KG1 (cell line): ENCODE data around the gene MAP2K7.
"Not testable (repeated sequence)": the region's sequence is repeated elsewhere in the genome, so short reads cannot be mapped to it uniquely, and the experiment has no call there.

Source experiments
- DNase-seq: peaks from one replicate; lab custom pipeline; 2025; lab: John Stamatoyannopoulos, UW

Gene MAP2K7

DNA sequence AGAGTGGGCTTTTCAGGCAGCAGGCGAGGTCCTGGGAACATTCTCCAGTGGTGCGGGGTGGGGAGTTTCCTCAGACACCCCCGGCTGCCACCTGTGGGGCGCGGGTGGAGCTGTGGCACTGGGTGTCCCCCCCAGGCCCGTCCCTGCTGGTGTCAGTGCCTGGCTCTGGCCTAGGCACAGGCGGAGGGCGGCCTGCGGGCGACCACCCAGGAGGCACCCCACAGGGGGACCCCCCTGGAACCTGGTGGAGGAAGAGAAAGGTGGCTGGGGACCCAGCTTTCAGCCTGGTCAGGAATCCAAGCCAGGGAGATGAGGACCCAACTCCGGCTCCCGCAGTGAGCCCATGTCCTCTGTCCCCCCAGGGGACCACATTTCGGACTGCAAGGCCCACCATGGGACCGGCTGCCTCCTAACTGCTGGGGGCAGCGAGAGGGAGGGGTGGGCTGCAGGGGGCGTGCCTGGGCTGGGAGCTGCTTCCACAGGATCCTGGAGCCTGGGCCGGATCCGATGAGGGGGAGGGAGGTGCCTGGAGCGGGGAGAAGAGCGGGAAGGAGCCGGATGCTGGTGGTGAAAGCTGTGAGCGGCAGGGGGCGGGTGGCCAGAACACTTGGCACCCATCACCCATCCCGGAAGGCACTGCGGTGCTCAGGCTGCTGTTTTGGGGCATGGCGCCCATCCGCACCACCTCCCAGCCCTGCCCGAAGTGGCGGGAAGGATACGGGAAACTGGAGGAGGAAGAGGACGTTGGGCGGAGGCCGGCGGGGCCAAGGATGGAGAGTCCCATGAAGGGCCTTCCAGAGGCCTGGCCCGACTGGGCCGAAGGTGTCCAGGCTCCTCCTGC is 27.8 kb downstream of the MAP2K7 start:
- no peak for DNase-seq

DNA sequence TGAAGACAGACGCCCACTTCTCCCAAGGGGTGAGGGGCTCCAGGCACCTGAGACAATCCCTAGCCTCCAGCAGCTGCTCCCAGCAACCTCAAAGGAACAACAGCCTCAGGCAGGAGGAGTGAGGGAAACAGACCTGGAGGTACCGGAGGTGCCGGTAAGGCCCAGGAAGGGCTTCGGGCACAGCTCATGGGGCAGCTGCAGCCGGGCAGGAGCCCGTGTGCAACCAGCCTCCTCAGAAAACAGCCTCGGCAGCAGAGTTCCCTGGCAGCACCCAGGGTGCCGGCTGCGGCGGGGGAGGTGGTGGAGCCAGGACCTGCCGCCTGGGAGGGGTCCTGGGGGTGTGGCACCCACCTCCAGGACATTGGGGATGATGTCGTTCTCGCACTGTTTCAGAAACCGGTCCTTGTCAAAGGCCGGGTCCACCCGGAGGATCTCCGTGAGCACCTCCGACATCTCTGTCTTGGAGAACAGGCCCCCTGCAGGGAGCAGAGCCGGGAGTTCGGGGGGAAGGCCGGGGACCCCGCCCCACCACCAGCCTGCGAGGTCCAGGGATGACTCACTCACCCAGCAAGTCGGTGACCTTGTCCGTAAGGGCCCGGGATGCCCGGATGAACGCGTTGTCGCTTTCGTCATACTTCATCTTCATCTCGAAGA is 28.7 kb downstream of the MAP2K7 start:
- no peak for DNase-seq

DNA sequence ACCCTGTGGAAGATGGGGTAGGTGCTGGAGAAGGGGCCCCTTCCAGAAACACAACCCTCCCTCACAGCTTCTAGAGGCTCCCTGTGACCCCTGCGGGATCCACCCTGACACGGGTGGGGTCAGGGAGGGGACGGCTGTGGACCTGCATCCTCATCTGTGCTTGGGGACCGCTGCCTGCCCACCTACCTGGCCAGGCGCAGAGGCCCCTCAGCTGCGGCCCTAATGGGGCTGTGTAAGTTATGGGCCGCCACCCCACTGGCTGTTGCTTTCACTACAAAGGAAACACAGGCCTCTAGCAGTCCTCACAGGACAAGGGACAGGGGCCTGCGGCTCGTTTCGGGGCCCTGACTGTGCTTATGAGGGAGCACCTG is 29.2 kb downstream of the MAP2K7 start:
- DNase-seq, result no peak

DNA sequence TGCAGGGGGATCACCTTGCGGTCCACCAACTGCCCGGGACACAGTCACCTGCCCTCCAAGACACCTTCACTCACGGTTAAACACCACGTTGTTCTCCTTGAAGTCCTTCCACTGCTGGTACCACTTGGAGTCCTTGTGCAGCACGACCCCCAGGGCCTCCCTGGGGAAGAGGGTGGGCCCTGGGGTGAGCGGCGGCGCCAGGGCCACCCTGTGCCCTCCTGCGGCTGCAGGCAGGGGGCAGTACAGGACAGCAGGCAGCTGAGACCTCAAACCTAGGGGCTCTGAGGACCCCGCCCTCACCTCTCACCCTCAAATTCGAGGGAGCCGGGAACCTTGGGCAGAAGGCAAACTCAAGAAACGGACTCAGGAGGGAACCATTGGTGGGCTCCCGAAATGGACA is 29.7 kb downstream of the MAP2K7 start:
- no peak for DNase-seq

DNA sequence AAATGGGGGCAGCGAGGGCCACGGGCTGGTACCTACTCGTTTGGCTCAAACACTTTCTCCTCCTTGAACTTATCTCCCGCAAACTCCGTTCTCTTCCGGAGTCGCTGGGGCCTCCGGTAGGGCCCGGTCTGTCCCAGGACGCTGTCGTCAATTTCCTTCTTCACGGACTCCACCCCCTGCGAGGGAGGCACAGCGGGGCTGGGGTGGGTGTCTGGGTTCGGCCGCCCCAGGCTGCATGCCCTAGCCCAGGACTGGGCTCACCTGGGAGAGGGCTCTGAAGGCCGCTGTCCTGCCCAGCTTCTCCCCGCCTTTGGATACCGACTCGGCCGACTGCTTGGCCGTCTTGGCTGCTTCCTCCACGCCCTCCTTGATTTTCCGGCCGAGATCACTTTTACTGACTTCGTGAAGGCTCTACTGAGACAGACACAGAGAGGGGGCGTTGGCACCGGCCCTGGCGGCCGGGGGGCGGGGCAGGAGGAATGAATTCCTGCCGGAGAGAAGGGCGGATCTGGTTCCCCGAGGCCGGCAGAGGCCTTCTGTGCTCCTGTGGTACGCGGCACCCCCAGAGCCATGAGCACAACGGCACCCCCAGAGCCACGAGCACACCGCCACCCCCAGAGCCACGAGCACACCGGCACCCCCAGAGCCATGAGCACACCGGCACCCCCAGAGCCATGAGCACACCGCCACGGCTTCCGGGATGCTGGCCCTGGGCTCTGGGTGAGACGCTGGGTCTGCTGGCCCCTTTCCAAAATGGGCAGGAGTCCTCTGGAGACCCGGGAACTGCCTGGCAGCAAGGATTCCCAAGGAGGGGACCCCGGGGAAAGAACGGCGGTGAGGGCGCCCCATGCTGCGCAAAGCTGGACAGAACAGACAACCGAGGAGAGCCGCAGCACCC is 30.4 kb downstream of the MAP2K7 start:
- DNase-seq, result no peak

DNA sequence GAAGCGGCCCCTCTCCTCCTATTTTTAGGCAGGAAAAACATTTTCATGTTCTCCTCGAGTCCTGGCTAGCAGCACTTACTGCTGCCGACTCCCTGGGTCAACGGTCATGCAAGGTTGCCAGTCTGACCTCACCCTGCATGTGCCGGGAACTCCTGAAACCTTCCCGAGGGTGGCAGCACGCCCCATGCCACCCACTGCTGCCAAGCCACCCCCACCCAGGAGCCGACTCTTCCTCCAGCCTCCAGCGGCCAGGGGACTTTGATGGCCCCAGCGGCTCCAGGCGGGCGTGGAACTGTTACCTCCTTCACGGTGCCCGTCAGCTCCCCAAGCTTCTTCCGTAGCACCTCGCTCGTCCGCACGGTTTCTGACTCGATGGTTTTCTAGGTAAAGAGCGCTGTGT is 31.1 kb downstream of the MAP2K7 start:
- no peak for DNase-seq

DNA sequence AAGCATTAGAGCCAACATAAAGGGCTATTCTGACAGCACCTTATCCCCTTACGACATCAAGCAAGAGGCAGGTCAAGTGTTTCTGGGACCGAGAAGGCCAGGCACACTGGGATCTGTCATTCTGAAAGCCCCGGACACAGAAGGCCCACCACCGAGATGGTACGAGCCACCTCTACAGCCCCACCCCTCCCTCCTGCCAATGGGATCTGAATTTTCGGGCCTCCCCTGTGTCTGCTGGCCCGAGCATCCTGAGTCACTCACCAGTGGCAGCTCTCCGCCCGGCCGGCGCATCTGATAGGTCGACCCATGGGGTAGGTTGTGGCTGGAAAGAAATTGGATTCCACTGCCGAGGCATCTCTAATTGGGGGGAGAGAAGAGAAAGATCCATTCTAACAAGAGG is 37.2 kb downstream of the MAP2K7 start:
- no peak for DNase-seq

DNA sequence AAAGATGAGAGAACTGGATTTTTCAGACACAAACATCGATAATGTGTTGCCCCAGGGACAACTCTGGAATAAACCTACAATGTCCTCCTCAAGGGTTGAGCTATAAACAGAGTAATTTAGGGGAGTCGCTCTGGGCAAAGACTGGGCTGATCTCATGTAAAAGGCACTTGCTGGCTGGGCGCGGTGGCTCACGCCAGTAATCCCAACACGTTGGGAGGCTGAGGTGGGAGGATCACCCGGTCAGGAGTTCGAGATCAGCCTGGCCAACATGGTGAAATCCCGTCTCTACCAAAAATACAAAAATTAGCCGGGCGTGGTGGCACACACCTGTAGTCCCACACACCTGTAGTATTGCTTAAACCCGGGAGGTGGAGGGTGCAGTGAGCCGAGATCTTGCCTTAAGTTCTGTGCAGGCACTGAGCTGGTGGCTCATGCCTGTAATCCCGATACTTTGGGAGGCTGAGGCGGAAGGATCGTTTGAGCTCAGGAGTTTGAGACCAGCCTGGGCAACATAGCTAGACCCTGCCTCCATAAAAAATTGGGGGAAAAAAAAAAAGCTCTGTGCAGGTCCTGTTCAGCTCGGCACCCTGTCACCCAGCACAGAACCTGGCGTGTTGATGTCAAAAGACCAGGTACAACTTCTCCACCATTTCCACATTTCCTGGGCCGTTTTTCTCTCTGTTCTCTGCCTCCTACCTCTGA is 38.4 kb downstream of the MAP2K7 start:
- DNase-seq, result no peak

DNA sequence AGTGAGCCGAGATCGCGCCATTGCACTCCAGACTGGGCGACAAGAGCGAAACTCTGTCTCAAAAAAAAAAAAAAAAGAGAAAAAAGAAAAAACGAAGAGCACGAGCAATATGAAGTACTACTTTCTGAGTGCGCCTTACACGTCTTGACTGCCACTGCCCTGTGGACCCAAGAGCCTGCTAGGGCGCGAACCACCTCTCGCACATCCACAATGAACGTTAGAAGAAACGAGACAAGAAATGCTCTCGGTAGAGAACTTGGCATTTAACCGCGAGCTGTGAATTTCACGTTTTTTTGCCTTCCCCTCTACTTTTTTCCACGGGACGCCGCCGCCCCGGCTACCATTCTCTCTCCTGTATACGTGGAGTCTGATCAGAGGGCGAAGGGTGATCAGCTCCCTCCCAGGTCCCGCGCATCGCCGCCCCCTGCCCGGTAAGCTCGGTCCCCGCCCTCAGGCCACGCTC is 39.3 kb downstream of the MAP2K7 start:
- DNase-seq, result no peak

DNA sequence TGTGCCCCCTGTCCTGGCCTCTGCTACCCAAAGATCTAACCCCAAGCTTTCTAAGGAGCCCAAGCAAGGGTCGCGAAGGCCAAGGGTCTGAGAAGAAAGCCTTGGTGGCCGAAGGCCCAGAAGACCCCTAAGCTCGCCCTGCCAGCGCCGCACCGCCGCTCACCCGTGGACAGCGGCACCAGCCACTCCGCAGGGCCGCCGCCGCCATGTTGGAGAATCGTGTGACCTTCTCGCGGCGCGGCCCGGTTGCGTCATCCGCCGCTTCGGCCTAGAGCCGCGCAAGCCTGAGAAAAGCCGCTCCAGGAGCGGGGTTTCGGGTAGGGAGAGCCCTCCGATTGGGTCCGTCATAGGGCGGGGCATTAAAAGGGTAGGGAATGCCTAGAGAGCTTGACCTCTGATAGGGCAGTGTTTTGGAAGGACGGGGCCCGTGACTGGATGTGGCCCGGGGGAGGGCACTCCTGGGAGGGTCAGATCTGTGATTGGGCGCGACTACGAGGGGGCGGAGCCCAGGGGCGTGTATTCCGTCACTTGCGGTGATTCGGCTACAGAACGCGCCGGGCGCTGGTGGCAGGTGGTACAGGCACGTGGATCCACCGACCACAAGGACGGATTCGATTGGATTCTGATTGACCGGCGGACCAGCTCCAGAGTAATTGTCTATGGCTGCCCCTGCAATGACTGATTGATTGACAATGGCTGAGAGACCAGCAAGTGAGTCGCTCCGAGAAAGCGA is 39.9 kb downstream of the MAP2K7 start, which contains the start of gene TIMM44:
TIMM44 (minus strand) TSS at position 223 of the 733 bp plus-strand sequence; CDS start at position 208, 15 bp downstream.
- peak; percentile 97 for DNase-seq

DNA sequence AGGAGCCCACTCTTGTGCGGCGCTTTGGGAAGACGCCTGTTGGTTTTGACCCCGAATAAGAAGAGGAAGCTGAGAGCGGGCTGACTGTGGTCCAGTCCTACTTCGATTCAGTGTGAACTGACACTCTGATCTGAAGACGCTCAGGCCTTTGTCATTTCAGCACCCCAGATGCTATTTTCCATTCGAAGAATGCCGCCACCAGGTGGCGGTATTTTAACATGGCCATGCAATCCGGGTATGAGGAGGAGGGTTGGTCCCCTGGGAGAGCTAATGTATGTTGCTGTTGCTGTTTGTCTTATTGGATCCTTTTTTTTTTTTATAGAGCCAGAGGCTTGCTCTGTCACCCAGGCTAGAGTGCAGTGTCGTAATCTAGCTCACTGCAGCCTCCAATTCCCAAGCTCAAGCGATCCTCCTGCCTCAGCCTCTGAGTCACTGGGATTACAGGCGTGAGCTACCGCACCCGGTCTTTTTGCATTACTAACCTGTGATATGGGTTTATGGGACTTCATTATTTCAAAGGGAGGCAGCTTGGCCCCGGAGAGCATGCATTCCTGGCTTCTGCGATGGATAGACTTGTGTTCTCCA is 40.6 kb downstream of the MAP2K7 start:
- DNase-seq, result peak; percentile 78

DNA sequence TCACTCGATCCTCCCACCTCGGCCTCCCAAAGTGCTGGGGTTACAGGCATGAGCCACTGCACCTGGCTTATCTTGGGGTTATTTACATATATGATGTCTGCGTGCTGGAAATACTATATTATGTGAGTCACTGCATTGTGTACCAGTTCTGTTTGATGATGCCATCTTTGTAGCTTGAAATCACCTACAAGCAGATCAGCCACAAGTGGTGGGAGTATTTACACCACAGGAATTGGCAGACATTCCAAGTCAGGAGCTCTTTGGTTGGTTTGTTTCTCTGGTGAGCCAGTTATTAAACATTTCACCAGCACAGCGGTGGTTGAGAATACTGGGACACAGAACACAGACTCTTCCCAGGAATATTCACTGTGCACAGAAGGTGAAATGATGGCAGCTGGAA is 44.3 kb downstream of the MAP2K7 start:
- no peak for DNase-seq

DNA sequence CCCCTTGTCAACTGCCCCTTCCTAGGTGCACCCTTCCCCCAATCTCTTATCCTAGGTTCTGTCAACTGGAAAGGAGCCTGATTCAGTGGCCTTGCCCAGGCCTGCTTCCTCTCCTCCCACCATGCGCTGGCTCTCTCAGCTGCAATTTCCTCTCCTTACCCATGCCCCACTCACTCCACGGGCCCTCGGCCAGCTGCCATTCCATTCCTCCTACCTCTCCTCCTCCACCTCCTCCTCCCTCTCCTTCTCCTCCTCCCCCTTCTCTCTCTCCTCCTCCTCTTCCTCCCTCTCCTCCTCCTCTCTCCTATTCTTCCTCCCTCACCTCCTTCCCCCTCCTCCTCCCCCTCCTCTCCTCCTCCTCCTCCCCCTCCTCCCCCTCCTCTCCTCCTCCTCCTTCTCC is 49.4 kb downstream of the MAP2K7 start:
- no peak for DNase-seq

DNA sequence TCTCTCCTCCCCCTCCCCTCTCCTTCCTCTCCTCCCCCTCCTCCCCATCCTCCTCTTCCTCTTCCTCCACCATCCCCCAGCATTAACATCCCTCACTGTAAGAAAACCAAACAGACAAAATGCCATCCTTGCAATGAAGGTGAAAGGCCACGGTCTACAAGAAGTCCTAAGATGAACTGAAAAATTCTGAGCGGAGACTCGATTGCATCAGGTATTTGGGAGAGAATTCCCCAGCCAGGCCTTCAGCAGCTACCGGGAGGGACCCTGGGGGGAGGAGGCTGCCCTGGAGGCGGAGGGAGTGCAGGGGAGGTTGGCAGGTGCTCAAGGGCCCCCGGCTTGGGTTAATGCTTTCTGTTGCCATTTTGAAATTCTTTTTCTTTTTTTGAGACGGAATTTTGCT is 49.9 kb downstream of the MAP2K7 start:
- DNase-seq, result no peak

DNA sequence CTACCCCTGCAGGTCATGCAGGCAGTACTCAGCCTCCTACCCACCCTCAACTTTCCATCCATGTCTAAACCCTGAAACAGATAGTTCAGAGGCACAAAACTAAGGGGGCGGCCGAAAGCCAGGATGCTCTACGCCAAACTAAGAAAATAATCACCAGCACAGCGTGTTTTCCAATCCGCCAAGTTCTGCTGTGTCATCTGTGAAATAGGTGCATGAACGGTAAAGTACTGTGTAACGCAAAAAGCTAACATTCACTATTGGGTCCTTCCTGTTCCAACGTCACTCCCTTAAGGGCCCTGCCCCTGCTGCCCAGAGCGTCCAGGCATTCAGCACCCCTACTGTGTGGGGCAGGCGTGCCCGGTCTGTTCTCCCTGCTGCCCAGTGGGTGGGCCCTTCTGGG is 52.0 kb downstream of the MAP2K7 start:
- no peak for DNase-seq

DNA sequence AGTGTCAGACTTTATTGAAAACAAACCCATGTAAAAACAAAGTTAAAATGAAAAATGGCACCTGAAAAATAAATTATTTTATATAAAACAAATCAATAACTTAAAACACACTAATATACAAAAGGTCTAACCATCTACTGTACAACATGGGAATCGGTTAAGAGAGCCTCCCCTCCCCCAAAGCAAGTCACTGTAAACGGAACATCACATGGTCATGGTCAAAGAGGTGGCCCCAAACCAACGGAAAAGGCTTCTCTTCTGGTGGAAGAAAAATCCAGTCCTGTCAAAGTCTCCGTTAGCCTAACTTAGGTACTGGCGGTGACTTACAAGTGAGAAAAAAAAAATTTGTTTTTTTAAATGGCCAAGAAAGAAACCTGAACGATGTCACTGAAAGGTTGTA is 55.5 kb downstream of the MAP2K7 start:
- no peak for DNase-seq

DNA sequence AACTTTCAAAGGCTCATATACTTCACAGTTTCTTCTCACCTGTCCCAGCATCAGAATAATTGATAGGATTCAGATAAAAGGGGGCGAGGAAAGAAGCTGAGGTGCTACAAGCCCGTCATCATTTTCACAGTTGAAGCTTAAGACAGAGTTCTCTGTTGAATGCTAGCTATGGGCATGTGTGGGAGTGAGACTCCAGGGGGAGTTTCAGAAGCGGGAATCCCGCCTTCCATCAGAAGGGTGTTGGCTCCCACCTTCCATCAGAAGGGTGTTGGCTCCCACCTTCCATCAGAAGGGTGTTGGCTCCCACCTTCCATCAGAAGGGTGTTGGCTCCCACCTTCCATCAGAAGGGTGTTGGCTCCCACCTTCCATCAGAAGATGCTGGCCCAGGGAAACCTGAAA is 57.4 kb downstream of the MAP2K7 start:
- not testable (repeated sequence) for DNase-seq

DNA sequence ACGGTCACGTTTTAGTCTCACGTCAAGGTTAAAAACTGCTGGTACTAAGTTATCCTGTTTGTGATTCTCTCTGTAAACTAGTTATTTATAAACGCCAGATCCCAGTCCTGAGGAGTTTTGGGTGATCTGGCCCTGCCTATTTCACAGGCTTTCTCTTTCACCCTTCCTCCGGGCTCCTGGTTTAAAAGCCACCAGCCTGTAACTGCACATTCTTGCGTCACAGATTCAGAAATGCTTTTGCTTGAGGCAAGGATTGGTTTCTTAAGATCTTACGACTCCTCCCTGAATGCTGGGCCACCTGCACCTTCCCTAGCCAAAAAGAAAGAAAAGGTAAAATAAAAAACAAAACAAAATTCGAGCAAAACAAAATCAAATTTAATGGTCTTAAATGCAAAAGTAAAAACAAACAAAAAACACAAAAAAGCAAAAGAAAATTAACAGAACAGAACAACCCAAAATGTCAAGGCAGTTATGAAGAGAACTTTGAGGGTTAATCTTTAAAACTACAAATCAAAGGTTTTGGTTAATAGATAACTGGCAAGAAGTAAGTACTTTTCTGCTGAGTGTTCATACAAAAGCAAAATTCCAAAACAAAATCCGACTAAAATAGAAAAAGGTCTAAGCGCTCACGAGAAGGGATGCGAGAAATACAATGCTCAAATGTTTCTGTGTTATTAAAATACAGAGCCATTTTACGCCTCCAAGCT is 58.4 kb downstream of the MAP2K7 start:
- no peak for DNase-seq

DNA sequence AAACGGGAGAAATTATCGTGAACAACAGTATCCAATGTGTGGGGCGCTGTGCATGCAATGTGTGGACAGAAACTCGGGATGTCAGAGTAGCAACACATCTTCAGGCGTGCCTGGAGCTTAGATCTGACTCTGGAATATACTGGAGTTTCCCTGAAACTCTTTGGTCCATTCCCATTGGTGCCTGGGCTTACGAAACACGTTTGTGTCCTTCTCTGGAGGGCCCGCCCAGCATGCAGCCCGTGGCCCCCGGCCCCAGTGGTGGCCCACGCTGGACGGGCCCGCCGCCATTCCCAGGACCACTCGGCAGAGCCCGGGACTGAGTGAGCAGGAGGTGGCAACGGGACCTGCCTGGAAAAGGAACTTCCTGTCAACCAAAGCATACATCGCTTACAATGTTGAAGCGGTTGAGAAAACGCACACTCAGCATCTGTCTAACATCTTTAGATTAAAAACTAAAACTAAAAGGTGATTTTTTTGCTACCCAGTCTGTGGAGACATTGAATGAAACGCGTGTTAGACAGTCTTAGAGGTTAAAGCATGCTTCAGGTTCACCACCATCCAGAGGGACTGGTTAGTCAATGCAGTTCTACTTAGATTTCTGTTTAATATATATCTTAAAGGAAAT is 59.1 kb downstream of the MAP2K7 start:
- DNase-seq, result no peak

DNA sequence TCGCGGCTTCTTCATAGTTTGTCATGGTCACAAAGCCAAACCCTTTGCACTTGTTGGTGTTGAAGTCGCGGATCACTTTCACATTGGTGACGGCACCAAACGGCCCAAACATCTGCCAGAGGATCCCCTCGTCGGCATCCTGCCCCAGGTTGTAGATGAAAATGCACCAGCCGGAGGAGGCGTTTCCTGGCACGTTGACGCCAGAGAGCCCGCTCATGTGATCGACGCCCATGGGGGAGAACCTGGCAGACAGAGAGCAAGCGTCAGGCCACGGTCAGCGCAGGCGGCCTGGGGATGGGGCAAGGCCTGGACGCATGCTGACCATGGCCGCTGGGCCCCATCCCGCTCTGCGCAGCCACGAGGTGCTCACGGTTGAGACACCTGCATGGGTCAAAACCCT is 59.9 kb downstream of the MAP2K7 start:
- no peak for DNase-seq
